ENCODE results near the gene TRAPPC12. TPM values are rescaled to one million over a fixed set of nuclear protein-coding genes. Genes with fewer than 3 reads are reported as not detected.
A peak's percentile ranks its signal among the peaks of the same experiment; 100 is the strongest.

Gene TRAPPC12
- total RNA-seq, 1 experiment from 2014 or later = 85.0 TPM

- POLR2A ChIA-PET = no interaction called here
These were observed 137.3 kb downstream of the TRAPPC12 start for GRCh38 chr2:3516831-3517230.

GRCh38 chr2:3517948-3518495 is 138.5 kb downstream of the TRAPPC12 start:
- POLR2A ChIA-PET = interaction anchor here (0.7 to 1.3 kb wide), 5 partner anchors 12 to 997 kb away, joined by 3 to 12 read pairs (median 3); partner anchors contain the start of gene RNASEH1
- TF ChIP-seq CTCF (IDR thresholded peaks at IDR 0.05; ENCODE audit: insufficient read depth in 1 of 2, low read depth in 1 of 2, low read length in 1 of 2, severe bottlenecking in 1 of 2, unreplicated experiment in 1 of 2) = no peak
- no peaks in the 10 kb centered on the region for H3K27me3 ChIP-seq (replicated peaks; ENCODE audit: control insufficient read depth, insufficient read depth, low read length)
- peaks cover 21% of the 10 kb centered on the region for H3K4me1 ChIP-seq
- intact Hi-C loops (cut with micrococcal nuclease; ENCODE audit: unreplicated experiment) = loop anchor here (5.0 kb wide), 1 partner anchor 141 kb away; the partner anchor contains the start of genes EIPR1 and TRAPPC12
- peak overlapping the region; percentile 81 for H3K4me3 Mint-ChIP-seq (ENCODE audit: unreplicated experiment)
- H3K4me3 ChIP-seq (ENCODE audit: low read depth, low read length) = peak overlapping the region; percentile 85
- DNase-seq = no peak
- BruUV-seq (replicated peaks) = no TSS peak
- CTCF ChIA-PET = no interaction called here
- H3K27ac Mint-ChIP-seq (ENCODE audit: unreplicated experiment) = no peak overlapping the region
- peaks cover 54% of the 10 kb centered on the region for H3K36me3 Mint-ChIP-seq (ENCODE audit: insufficient read depth, unreplicated experiment)
- peaks cover 4% of the 10 kb centered on the region for H3K36me3 ChIP-seq (ENCODE audit: control insufficient read depth, insufficient read depth, low read length)
- H3K9me3 Mint-ChIP-seq (ENCODE audit: unreplicated experiment) = peaks cover 27% of the 10 kb centered on the region
- H3K9me3 ChIP-seq = peaks cover 16% of the 10 kb centered on the region
- H3K4me1 Mint-ChIP-seq (ENCODE audit: low read depth, unreplicated experiment) = peaks cover 40% of the 10 kb centered on the region
- no peaks in the 10 kb centered on the region for H3K27me3 Mint-ChIP-seq (ENCODE audit: insufficient read depth, unreplicated experiment)

More at GRCh38 chr2:3516831-3517230, 137.3 kb downstream of the TRAPPC12 start:
- no peaks in the 10 kb centered on the region for H3K27me3 Mint-ChIP-seq (ENCODE audit: insufficient read depth, unreplicated experiment)
- H3K4me3 Mint-ChIP-seq (ENCODE audit: unreplicated experiment) = no peak overlapping the region
- H3K36me3 Mint-ChIP-seq (ENCODE audit: insufficient read depth, unreplicated experiment) = peaks cover 66% of the 10 kb centered on the region
- no TSS peak for BruUV-seq (replicated peaks)
- Histone ChIP-seq H3K9me3 (peaks cover 16% of the 10 kb centered on the region), H3K36me3 (ENCODE audit: control insufficient read depth, insufficient read depth, low read length) (peaks cover 4% of the 10 kb centered on the region), H3K27me3 (replicated peaks; ENCODE audit: control insufficient read depth, insufficient read depth, low read length) (no peaks in the 10 kb centered on the region), H3K4me3 (ENCODE audit: low read depth, low read length) (no peak overlapping the region), H3K4me1 (peaks cover 21% of the 10 kb centered on the region)
- H3K9me3 Mint-ChIP-seq (ENCODE audit: unreplicated experiment) = peaks cover 27% of the 10 kb centered on the region
- no peak for DNase-seq
- intact Hi-C loops (cut with micrococcal nuclease; ENCODE audit: unreplicated experiment) = loop anchor here (5.0 kb wide), 1 partner anchor 140 kb away; the partner anchor contains the start of genes EIPR1 and TRAPPC12
- peaks cover 40% of the 10 kb centered on the region for H3K4me1 Mint-ChIP-seq (ENCODE audit: low read depth, unreplicated experiment)
- no peak overlapping the region for H3K27ac Mint-ChIP-seq (ENCODE audit: unreplicated experiment)
- TF ChIP-seq CTCF (IDR thresholded peaks at IDR 0.05; ENCODE audit: insufficient read depth in 1 of 2, low read depth in 1 of 2, low read length in 1 of 2, severe bottlenecking in 1 of 2, unreplicated experiment in 1 of 2) = no peak
- CTCF ChIA-PET = no interaction called here

- intact Hi-C loops (cut with micrococcal nuclease; ENCODE audit: unreplicated experiment) = loop anchor here (1.0 to 5.0 kb wide), 5 partner anchors 18 to 141 kb away; partner anchors contain the start of genes EIPR1, RNASEH1 and TRAPPC12
- TF ChIP-seq CTCF (IDR thresholded peaks at IDR 0.05; ENCODE audit: insufficient read depth in 1 of 2, low read depth in 1 of 2, low read length in 1 of 2, severe bottlenecking in 1 of 2, unreplicated experiment in 1 of 2) = no peak
- Mint-ChIP-seq H3K9me3 (ENCODE audit: unreplicated experiment) (peaks cover 23% of the 10 kb centered on the region), H3K27ac (ENCODE audit: unreplicated experiment) (peak overlapping the region; percentile 68), H3K4me3 (ENCODE audit: unreplicated experiment) (peak overlapping the region; percentile 81), H3K27me3 (ENCODE audit: insufficient read depth, unreplicated experiment) (no peaks in the 10 kb centered on the region), H3K4me1 (ENCODE audit: low read depth, unreplicated experiment) (peaks cover 39% of the 10 kb centered on the region), H3K36me3 (ENCODE audit: insufficient read depth, unreplicated experiment) (peaks cover 49% of the 10 kb centered on the region)
- no peaks in the 10 kb centered on the region for H3K27me3 ChIP-seq (replicated peaks; ENCODE audit: control insufficient read depth, insufficient read depth, low read length)
- DNase-seq = peak; percentile 99
- no TSS peak for BruUV-seq (replicated peaks)
- peaks cover 28% of the 10 kb centered on the region for H3K4me1 ChIP-seq
- ChIA-PET CTCF (interaction anchor here (0.6 to 0.9 kb wide), 3 partner anchors 21 to 95 kb away, joined by 3 to 4 read pairs (median 3); partner anchors contain the start of gene RNASEH1), POLR2A (interaction anchor here (0.7 to 1.6 kb wide), 6 partner anchors 13 to 998 kb away, joined by 3 to 12 read pairs (median 4); partner anchors contain the start of gene RNASEH1)
- H3K9me3 ChIP-seq = peaks cover 16% of the 10 kb centered on the region
- H3K4me3 ChIP-seq (ENCODE audit: low read depth, low read length) = peak overlapping the region; percentile 94
- peaks cover 4% of the 10 kb centered on the region for H3K36me3 ChIP-seq (ENCODE audit: control insufficient read depth, insufficient read depth, low read length)
These were observed 139.2 kb downstream of the TRAPPC12 start for GRCh38 chr2:3518496-3519254.

Measured in Caco-2 (cell line).